ENCODE data around the gene NUTM2F.
"Not testable (repeated sequence)": the region's sequence is repeated elsewhere in the genome, so short reads cannot be mapped to it uniquely, and the experiment has no call there.

DNA sequence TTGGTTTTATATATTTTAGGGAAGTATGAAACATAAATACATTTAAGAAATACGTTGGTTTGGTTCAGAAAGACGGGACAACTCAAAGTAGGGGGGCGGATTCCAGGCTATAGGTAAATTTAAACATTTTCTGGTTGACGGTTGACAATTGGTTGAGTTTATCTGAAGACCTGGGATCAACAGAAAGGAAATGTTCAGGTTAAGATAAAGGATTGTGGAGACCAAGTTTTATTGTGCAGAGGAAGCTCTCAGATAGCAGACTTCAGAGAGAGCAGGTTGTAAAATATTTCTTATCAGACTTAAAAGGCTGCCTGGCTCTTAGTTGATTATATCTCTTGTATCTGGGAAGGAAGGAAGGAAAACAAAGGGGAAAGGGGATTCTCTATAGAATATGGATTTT lies 51.4 kb downstream of the NUTM2F start:
- not testable (repeated sequence) for TF ChIP-seq CSDC2 (CRISPR knock-in tag; IDR thresholded peaks at IDR 0.05); BACH2 (CRISPR knock-in tag; IDR thresholded peaks at IDR 0.05; ENCODE audit: borderline replicate concordance); ZNF70 (CRISPR knock-in tag; IDR thresholded peaks at IDR 0.05); TOX (CRISPR knock-in tag; IDR thresholded peaks at IDR 0.05; ENCODE audit: borderline replicate concordance)
- TF ChIP-seq, protein P1, sequence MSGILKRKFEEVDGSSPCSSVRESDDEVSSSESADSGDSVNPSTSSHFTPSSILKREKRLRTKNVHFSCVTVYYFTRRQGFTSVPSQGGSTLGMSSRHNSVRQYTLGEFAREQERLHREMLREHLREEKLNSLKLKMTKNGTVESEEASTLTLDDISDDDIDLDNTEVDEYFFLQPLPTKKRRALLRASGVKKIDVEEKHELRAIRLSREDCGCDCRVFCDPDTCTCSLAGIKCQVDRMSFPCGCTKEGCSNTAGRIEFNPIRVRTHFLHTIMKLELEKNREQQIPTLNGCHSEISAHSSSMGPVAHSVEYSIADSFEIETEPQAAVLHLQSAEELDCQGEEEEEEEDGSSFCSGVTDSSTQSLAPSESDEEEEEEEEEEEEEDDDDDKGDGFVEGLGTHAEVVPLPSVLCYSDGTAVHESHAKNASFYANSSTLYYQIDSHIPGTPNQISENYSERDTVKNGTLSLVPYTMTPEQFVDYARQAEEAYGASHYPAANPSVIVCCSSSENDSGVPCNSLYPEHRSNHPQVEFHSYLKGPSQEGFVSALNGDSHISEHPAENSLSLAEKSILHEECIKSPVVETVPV (CRISPR knock-in tag; IDR thresholded peaks at IDR 0.05): not testable (repeated sequence)

Measured in SK-N-SH treated with all-trans-retinoic acid at 6 μM for 48 hours (cell line).